GM10266 (cell line): ENCODE results near the gene CNTN4.

Experiments used
- DNase-seq: peaks from one replicate; pipeline ENCODE4 v3.0.0; 2012; ENCODE audit errors: extremely low spot score
- TF ChIP-seq, protein P1 (sequence below): IDR thresholded peaks from 2 replicates; pipeline ENCODE4 v1.5.1; 2012; ENCODE audit warnings: mild to moderate bottlenecking, low read depth; ENCODE audit not compliant: control insufficient read depth, insufficient read depth; ENCODE audit errors: missing control alignments

CNTN4 gene

GRCh38 chr3:2623436-2623835 lies 524.8 kb downstream of the CNTN4 start:
- TF ChIP-seq, protein P1, sequence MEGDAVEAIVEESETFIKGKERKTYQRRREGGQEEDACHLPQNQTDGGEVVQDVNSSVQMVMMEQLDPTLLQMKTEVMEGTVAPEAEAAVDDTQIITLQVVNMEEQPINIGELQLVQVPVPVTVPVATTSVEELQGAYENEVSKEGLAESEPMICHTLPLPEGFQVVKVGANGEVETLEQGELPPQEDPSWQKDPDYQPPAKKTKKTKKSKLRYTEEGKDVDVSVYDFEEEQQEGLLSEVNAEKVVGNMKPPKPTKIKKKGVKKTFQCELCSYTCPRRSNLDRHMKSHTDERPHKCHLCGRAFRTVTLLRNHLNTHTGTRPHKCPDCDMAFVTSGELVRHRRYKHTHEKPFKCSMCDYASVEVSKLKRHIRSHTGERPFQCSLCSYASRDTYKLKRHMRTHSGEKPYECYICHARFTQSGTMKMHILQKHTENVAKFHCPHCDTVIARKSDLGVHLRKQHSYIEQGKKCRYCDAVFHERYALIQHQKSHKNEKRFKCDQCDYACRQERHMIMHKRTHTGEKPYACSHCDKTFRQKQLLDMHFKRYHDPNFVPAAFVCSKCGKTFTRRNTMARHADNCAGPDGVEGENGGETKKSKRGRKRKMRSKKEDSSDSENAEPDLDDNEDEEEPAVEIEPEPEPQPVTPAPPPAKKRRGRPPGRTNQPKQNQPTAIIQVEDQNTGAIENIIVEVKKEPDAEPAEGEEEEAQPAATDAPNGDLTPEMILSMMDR, result no peak
- DNase-seq, result no peak

DNA sequence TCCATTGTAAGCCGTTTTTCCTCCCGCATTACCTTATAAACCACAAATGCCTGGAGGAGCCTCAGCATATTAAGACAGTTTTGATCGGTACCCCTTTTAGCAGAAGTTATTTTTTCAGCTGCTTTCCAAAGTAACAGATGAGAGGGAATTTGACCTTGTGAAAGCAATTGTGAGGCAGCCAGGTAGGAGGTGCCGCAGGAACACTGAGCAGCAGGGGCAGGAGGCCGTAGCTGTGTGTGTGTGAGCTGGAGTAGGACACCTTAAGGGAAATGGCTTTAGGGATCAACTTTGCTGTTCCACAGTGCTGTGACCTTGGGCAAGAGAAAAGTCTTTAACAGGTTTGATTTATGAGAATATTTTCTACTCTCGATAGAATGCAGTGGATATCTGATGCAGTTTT lies 529.5 kb downstream of the CNTN4 start:
- TF ChIP-seq, protein P1, result no peak
- no peak for DNase-seq

GRCh38 chr3:2635511-2635910 lies 536.8 kb downstream of the CNTN4 start:
- no peak for DNase-seq
- TF ChIP-seq, protein P1, result no peak

- TF ChIP-seq, protein P1, result no peak
- DNase-seq, result no peak
Measured at GRCh38 chr3:2643606-2644005, 544.9 kb downstream of the CNTN4 start.

GRCh38 chr3:2645001-2645400 lies 546.3 kb downstream of the CNTN4 start:
- no peak for DNase-seq
- TF ChIP-seq, protein P1, result no peak

DNA sequence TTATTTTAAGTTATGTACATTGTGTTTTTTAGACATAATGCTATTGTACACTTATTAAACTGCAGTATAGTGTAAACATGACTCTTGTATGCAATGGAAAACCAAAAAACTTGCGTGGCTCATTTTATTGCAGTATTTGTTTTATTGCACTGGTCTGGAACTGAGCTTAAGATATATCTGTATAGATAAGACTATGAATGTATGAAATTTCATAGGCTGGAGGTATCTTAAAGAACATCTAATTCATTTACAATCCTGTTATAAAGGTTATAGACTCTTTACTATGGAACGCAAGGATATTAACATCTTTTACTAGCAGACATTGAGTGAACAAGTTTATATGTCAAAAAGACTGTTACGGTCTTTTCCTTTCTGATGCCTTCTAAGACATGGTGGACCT lies 552.1 kb downstream of the CNTN4 start:
- no peak for DNase-seq
- TF ChIP-seq, protein P1, result no peak

GRCh38 chr3:2652386-2652785 lies 553.7 kb downstream of the CNTN4 start:
- DNase-seq, result no peak
- TF ChIP-seq, protein P1, result no peak
